GM19395 (cell line): ENCODE measurements around the gene NEK6.

Experiments
- ATAC-seq: cut with Tn5 transposase; IDR thresholded peaks from one replicate; pipeline ENCODE4 v1.9.1; 2021; ENCODE audit warnings: mild to moderate bottlenecking, moderate library complexity; ENCODE audit not compliant: unreplicated experiment

Gene NEK6

GRCh38 chr9:124315882-124316281, 58.1 kb downstream of the NEK6 start:
- no peak for ATAC-seq

DNA sequence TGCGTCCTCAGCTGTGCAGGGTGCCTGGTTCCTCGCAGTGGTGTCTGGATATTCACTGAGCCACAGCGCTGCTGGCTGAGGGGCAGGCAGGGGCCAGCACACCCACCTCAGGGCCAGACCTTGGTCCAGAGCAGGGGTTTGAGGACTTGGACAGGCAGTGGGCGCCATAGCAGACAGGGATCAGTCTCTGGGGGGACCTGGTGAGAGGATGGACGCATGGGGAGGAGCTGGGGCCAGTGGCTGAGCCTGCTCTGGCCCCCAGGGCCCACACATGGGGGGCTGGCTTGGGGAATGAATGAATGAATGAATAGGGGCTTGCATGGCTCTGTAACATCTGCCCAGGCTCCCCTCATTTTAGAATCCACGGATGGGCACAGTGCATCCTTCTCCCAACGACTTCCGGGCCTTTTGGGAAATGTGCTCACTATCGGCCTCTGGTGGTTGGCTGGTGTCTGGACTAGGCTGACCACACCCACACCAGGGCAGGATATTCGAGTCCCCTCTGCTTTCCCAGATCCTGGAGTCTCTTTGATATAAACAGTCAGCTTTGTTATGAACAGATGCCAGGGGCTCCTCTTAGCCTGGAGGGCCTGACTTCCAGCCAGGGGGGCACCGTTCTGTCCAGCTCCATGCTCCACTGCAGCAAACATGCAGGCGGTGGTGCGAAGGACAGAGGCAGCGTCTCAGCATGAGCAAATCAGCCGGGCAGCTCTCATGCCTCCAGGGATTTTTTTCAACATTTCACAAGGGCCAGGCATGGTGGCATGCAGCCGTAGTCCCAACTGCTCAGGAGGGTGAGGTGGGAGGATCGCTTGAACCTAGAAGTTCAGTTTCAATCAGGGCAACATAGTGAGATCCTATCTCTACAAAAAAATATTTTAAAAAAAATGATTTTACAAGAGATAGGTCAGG, 62.6 kb downstream of the NEK6 start:
- no peak for ATAC-seq

GRCh38 chr9:124321416-124321815, 63.7 kb downstream of the NEK6 start:
- ATAC-seq = no peak

- ATAC-seq = no peak
Observed at GRCh38 chr9:124321935-124322334, 64.2 kb downstream of the NEK6 start.

DNA sequence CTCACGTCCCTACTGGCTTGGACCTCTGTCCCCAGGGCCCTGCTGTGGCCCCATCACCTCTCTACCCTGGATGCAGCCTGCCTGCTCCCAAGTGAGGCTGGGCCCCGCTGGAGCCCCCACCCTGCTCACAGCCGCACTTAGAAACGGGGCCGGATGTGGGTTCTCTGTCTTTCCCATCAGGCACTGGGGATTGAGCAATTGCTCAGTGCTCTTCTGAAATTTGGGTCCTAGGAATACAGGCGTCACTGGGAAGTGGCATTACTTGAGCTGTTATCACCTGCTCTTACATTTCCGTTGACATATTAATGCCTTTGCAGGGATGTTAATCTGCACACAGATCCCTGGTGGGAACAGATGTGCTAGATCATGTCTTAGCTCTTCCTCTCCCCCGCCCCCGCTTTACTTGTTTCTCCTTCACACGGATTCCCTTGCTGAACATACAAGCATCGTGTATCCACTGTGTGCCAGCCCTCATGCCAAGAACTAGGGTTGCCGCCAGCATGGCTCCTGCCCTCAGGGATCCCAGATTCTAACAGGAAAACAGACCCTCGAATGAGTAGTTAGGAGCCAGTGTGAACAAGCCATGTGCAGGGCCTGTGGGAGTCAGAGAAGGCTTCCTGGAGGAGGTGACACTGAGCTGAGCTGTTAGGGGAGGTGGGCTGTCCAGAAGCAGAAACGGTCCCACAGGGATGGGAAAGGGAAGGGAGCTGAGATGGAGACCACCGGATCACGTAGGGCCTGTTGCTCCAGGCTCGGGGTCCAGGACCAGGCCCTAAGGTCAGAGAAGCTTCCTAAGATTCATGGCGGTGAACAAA, 65.1 kb downstream of the NEK6 start:
- no peak for ATAC-seq

GRCh38 chr9:124323904-124324303, 66.2 kb downstream of the NEK6 start:
- ATAC-seq = no peak

- ATAC-seq = no peak
Observed at GRCh38 chr9:124325816-124326215, 68.1 kb downstream of the NEK6 start.

GRCh38 chr9:124326378-124326777, 68.6 kb downstream of the NEK6 start:
- no peak for ATAC-seq

DNA sequence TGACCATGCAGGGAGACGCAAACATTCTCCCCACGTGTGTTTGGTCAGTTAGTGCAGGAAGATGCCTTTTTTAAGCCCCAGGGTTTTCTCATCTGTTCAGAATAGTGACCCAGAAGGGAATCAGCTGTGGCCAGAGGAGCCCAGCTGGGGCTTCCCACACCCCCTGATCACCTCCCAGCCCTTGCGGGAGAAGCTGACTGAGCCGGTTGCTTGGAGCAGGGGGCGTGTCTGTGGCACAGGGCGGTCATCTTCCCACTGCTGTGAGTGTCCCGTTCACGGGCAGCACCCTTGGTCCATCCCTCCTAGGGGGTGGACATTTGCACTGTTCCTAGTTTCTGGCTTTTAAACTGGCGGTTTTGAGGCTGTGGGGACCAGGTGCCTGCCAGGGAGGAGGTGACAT, 69.7 kb downstream of the NEK6 start:
- ATAC-seq = no peak

- no peak for ATAC-seq
Observed at GRCh38 chr9:124328285-124328684, 70.5 kb downstream of the NEK6 start.

GRCh38 chr9:124329206-124329792, 71.5 kb downstream of the NEK6 start:
- no peak for ATAC-seq

DNA sequence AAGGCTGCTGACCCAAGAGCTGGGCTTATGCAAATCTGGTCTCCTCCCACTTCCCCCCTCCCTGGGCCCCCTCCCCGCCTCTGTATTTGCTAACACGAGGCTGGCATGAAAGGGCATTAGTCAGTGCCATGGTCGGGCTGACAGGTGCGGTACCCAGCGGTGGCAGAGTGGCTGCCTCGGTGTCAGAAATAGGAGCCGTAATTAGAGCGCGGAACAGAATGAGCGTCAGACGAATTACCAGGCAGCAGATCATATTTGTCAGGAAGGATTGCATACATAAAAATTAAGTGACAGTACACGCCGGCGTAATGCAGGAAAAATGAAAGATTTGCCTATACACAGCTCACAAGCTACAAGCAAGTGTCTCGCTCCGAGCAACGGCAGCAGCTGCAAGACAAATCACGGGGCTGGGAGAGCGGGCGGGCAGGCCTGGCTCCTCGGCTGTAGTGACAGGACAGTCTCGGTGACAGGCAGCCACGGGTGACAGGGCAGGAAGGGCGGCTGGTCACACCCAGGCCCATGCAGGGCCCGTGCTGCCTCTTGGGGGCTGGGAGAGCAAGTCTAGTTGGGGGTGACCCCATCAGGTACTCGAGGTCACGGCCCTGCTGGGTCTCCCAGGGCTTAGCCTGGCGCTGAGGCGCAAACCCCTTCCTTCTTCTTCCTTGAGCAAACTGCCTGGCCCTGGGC, 72.4 kb downstream of the NEK6 start:
- ATAC-seq = no peak

DNA sequence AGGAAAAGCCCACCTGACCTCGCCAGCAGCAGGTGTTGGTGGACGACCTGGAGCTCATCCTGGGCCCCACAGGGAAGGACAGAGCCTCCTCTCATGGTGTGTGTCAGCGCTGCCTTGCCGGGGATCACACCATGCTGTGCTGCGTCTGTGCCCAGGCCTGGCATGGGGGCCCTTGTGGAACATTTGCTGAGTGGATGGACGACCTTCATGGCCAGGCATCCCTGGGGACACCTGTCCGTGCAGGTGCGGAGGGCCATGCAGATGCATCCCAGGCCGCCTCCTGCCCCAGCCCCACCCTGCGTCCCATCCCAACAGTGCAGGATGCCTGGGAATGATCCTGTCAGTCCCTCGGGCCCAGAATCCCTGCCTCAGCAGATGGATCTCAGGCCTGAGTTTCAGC, 73.8 kb downstream of the NEK6 start:
- ATAC-seq = no peak

DNA sequence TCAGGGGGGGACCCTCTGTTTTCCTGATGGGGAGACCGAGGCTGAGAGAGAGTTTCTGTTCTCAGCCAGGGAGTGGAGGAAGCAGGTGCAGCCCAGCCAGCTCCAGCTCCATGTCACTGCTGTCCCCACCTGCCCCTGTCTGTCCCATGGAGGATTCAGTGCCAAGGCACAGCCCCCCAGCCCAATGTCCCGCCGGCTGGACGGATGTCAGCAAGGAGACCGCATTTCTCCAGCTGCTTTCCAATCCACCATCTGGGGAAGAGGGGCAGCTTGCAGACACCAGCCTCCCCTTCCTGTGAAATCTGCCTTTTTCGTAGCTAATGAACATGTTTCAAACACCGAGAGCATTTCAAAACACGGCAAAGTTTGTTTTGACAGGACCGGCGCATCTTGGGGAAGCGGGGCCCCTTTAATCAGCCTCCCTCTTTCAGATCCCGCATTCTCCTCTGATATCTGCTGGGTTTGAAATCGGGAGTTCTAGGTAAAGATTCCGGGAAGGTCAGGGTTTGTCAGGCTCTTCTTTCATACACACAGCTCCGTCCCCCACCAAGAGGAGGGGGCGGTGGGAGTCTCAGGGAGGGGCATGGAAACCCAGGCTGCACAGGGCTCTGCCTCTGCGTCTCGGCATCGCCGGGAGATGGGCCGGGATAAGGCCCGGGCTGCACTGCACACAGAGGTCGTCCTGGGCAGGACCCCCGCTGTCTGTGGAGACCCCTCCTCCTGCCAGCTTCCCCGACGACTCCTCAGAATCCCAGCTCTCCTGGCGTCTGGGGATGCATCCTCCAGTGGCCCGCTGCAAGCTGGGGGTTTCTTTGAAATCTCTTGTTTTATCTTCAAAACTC, 74.8 kb downstream of the NEK6 start:
- no peak for ATAC-seq

DNA sequence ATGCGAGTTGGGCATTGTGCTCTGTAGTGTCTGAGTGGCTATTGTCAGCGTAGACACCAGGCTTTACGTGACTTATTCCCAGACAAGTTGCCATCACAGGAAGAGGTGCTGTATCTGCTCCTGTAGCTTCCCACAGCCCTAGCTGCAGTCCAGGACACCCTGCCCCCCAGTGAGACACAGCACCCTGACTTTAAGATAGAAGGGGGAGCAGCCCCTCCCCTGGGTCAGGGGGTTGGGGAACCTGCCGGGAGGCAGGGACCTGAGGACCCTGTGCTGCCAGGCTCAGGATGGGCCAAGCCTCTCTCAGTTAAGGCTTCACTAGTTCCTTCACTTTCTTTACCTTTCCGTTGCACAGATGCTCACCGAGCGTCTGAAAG, 75.4 kb downstream of the NEK6 start:
- ATAC-seq = no peak

GRCh38 chr9:124334568-124335319, 77.0 kb downstream of the NEK6 start:
- no peak for ATAC-seq

DNA sequence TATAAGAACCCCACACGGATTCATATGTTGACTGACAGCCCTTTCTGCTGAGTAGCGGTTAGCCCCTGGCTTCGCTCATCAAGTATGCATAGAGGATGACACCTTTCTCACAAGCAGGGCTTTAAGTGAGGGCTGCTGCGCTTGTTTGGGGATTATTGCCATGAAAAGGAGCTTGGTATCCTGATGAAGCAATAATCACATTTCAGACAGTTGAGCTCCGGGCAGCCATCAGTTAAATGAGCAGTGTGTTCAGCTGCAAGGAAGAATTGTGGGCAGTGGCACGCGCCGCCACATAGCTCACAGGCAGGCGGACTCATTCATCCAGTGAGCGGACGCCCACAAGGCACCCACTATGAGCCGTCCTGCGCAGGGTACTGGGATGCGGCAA, 77.6 kb downstream of the NEK6 start:
- no peak for ATAC-seq

DNA sequence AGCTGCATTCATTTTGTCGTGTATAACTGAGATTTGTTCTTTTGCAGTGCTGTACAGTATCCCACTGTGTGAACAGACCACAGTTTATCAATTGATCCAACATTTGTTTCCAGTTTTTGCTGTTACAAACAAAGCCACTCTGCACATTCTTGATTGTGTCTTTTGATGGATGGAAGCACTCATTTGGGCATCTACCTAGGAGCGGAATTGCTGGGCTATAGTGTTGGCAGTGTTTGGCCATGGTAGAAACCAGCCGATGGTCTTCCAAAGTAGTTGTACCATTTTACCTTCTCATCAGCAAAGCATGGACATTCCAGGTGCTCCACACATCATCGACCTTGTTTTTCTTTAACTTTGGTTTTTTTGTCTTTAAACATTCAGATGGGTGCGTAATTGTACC, 79.8 kb downstream of the NEK6 start:
- ATAC-seq = no peak

GRCh38 chr9:124339603-124340146, 81.9 kb downstream of the NEK6 start:
- no peak for ATAC-seq
